Kidney epithelial cell (primary cell): ENCODE results near the gene SETD7. TPM values are rescaled to one million over a fixed set of nuclear protein-coding genes. Genes with fewer than 3 reads are reported as not detected.

Experiments used
- DNase-seq: peaks from one replicate; pipeline ENCODE4 v3.0.0-alpha.2; 2010; ENCODE audit warnings: low read depth
- H3K27me3 ChIP-seq: 2 replicates; pipeline ENCODE4 v1.6.0; 2011; ENCODE audit warnings: low read length; ENCODE audit not compliant: control insufficient read depth, insufficient read depth
- H3K36me3 ChIP-seq: 2 replicates; pipeline ENCODE4 v1.5.1; 2011; ENCODE audit warnings: low read length; ENCODE audit not compliant: control insufficient read depth, insufficient read depth
- H3K4me3 ChIP-seq: 2 replicates; pipeline ENCODE4 v1.5.1; 2011; ENCODE audit warnings: low read depth, mild to moderate bottlenecking, control low read depth, low read length
- CTCF ChIP-seq: IDR thresholded peaks from 2 replicates; pipeline ENCODE4 v1.5.1; 2011; ENCODE audit warnings: mild to moderate bottlenecking, moderate library complexity, low read length, control low read depth, inconsistent platforms; ENCODE audit not compliant: insufficient read depth, poor library complexity, severe bottlenecking
- total RNA-seq: library from RNA; depleted of rRNA; stranded (reverse); fragments of >200 nt; gene quantifications from 2 replicates; pipeline ENCODE4 v1.2.3, GENCODE V29; 2015

The SETD7 gene
- total RNA-seq, 1 donor from 2014 or later = 37.7 TPM

- no peak for TF ChIP-seq CTCF
- no peak for DNase-seq
- Histone ChIP-seq H3K4me3 (no peak overlapping the region), H3K27me3 (peaks cover 2% of the 10 kb centered on the region), H3K36me3 (no peaks in the 10 kb centered on the region)
Measured at GRCh38 chr4:139552517-139553307, 3.3 kb downstream of the SETD7 start.

- Histone ChIP-seq H3K36me3 (no peaks in the 10 kb centered on the region), H3K4me3 (no peak overlapping the region), H3K27me3 (no peaks in the 10 kb centered on the region)
- TF ChIP-seq CTCF = no peak
- no peak for DNase-seq
Measured at GRCh38 chr4:139550724-139551429, 5.1 kb downstream of the SETD7 start.

- H3K4me3 ChIP-seq = no peak overlapping the region
- DNase-seq = no peak
- peaks cover 1% of the 10 kb centered on the region for H3K36me3 ChIP-seq
- TF ChIP-seq CTCF = no peak
- H3K27me3 ChIP-seq = no peaks in the 10 kb centered on the region
Measured at GRCh38 chr4:139547979-139548378, 8.0 kb downstream of the SETD7 start.

- no peaks in the 10 kb centered on the region for H3K27me3 ChIP-seq
- no peak overlapping the region for H3K4me3 ChIP-seq
- H3K36me3 ChIP-seq = peaks cover 1% of the 10 kb centered on the region
- DNase-seq = no peak
- no peak for TF ChIP-seq CTCF
Measured at GRCh38 chr4:139540632-139541031, 15.4 kb downstream of the SETD7 start.

- H3K4me3 ChIP-seq = no peak overlapping the region
- peaks cover 1% of the 10 kb centered on the region for H3K36me3 ChIP-seq
- no peak for DNase-seq
- no peak for TF ChIP-seq CTCF
- no peaks in the 10 kb centered on the region for H3K27me3 ChIP-seq
Measured at GRCh38 chr4:139540161-139540560, 15.9 kb downstream of the SETD7 start.
